Breast epithelium (tissue), 3 donors: ENCODE measurements around the gene AGBL1.

Source experiments
- POLR2A ChIP-seq: fragments of 450-650 bp; IDR thresholded peaks from one replicate; pipeline ENCODE4 v1.6.1; 2016; ENCODE audit warnings: antibody characterized with exemption, mild to moderate bottlenecking, moderate library complexity
- TF ChIP-seq, protein P1 (sequence below), 3 donors: fragments of 450-650 bp; IDR thresholded peaks; one replicate each; pipeline ENCODE4 v1.5.1; 2016 to 2017; ENCODE audit warnings: antibody characterized with exemption in 3 of 3, mild to moderate bottlenecking in 3 of 3, moderate library complexity in 3 of 3

DNA sequence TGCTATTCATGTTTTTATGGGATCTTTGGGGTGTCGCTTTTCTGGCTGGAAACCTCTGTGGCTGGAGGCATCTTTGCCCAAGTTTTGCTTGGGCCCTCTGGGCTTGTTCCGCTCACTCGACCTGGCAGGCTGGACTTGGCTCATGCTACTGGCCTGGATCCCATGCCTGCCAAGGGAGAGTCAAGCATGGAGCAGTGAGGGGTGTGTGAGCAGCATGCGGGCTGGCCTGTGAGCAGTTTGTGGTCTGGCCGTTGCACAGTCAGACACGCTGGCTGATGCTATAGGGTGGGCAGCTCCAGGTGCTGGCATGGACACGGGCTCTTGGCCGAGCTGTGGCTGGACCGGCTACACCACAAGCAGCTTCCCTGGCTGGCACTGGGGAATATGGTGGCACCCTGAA, 491.1 kb downstream of the AGBL1 start:
- TF ChIP-seq, protein P1, sequence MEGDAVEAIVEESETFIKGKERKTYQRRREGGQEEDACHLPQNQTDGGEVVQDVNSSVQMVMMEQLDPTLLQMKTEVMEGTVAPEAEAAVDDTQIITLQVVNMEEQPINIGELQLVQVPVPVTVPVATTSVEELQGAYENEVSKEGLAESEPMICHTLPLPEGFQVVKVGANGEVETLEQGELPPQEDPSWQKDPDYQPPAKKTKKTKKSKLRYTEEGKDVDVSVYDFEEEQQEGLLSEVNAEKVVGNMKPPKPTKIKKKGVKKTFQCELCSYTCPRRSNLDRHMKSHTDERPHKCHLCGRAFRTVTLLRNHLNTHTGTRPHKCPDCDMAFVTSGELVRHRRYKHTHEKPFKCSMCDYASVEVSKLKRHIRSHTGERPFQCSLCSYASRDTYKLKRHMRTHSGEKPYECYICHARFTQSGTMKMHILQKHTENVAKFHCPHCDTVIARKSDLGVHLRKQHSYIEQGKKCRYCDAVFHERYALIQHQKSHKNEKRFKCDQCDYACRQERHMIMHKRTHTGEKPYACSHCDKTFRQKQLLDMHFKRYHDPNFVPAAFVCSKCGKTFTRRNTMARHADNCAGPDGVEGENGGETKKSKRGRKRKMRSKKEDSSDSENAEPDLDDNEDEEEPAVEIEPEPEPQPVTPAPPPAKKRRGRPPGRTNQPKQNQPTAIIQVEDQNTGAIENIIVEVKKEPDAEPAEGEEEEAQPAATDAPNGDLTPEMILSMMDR (IDR thresholded peaks at IDR 0.05), result no peak
- TF ChIP-seq POLR2A, result no peak
